Bronchial smooth muscle cell (primary cell): ENCODE results near the gene ZNF835. TPM values are rescaled to one million over a fixed set of nuclear protein-coding genes. Genes with fewer than 3 reads are reported as not detected.

Experiments
- total RNA-seq: library from RNA; depleted of rRNA; stranded (reverse); fragments of >200 nt; gene quantifications from 2 replicates; pipeline ENCODE4 v1.2.1, GENCODE V29; 2014

Gene ZNF835
- 0.09 TPM in 1 of 2 replicates, not detected in the other for total RNA-seq

DNA sequence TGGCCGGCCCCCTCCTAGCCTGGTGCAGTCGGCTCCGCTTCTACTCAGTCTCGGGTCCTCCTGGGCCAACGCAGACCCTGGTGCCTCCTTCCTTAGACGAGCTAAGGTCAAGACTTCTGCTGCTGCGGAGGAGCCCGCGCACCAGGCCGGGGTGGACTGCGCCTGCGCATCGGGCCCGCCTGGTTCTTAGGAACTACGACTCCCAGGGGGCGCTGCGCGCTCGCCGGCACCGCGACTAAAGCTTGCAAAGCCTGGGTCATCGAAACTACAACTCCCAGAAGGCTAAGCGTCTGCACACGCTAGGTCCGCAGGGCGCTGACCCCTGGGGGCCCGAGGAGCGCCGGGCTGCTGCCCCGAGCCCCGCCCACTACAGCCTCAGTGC is at the start of gene ZNF835:
ZNF835 (minus strand) TSS at position 145 of the 382 bp plus-strand sequence. CDS start 6,559 bp downstream, outside the sequence.

DNA sequence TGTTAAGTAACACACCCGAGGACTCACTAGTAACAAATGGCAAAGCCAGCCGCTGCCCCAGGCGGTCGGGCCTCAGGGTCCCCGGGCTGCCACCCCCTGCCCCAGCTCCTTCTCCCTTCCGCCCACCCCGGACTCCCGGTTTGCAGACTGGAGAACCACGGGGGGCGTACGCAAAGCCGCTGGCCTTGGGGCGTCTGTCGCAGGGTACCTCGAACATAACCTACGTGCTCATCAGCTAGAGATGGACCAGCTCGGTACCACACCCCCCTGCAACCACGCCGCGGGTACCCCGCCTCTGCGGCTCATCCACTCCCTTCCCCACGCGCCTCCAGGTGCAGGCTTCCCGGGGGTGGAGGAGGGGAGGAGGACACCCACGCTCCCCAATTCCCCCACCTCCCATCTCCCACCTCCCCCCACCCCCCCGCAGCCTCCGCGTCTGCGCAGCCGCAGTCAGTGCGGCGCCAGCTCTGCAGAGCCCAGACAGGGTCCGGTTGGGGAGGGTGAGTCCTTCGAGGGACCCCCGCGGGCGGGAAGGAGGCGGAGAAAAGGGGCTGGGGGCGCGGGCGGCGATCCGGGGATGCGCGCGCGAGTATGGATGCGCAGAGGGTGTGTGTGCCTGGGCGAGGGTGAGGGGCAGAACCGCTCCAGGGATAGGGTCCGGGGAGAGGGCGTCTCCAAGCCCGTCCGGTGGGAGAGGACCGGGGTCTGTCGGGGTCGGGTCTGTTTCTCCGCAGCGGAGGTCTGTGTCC is 28.7 kb downstream of the ZNF835 start, which contains the start of gene SMIM17:
SMIM17 (plus strand) TSS at position 449 of the 749 bp plus-strand sequence. CDS start 2,509 bp downstream, outside the sequence.

Other genes starting within 250 kb of the ZNF835 start
- gene ZNF667, start 194.4 kb downstream of the ZNF835 start, total RNA-seq = 5.4 and 6.8 TPM in 2 replicates
- 4.9 and 5.8 TPM in 2 replicates for gene ZNF471, start 163.9 kb downstream of the ZNF835 start, total RNA-seq
- gene ZFP28, start 132.8 kb downstream of the ZNF835 start, total RNA-seq = 5.3 and 6.0 TPM in 2 replicates
- gene ZNF470, start 104.3 kb downstream of the ZNF835 start, total RNA-seq = 5.8 and 6.1 TPM in 2 replicates
- 5.7 and 9.2 TPM in 2 replicates for gene ZNF71, start 76.5 kb downstream of the ZNF835 start, total RNA-seq
- 0.32 TPM in 1 of 2 replicates, not detected in the other for gene SMIM17, start 28.6 kb downstream of the ZNF835 start, total RNA-seq
- 0.16 and 2.9 TPM in 2 replicates for gene PEG3, start 169.0 kb upstream of the ZNF835 start, total RNA-seq
- gene ZIM2, start 169.0 kb upstream of the ZNF835 start, total RNA-seq = 0.09 TPM in 1 of 2 replicates, not detected in the other